ENCODE data around the gene ZNF512.
"Not testable (repeated sequence)": the region's sequence is repeated elsewhere in the genome, so short reads cannot be mapped to it uniquely, and the experiment has no call there.

The ZNF512 gene

DNA sequence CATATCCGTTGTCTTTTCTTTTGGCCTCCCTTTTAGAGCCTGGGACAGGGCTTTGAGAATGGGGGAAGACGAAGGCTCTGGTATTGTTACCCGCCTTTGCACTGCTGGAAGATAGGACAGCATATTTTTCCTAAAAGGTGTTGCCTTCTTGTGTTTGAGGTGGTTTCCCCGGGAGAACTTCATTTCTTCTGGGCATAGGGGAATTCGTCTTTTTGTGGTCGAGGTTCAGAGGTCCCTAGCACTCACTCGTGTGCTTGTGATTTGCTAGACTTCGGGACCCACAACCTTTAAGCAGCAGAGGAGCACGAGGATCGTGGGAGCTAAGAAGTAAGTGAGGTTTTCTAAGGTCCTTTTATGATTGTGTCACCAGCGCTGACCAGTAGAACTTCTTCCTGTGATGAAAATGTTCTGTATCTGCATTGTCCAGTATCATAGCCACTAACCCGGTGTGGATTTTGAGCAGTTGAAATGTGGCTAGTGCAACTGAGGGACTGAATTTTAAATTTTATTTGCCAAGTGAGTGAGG lies 611 bp downstream of the ZNF512 start:
- no peak for DNase-seq (ENCODE audit: low read depth in 3 of 3)

DNA sequence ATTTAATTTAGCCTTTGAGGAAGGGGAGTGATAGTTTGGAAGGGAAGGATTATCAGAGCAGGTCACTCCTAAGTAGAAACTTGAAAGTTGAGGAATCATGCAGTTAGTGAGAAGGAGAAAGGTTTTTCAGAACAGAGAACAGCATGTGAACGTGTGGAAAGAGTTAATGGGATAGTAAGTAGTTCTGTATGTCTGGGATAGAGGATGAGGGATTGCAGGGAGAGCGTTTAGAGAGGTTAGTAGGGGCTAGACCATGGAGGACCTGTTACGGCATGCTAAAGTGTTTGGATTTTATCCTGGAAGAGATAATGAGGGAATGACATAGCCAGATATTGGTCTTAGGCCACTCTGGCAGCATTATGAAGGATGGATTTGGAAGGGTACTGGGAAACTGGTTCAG lies 1.8 kb downstream of the ZNF512 start:
- no peak for DNase-seq (ENCODE audit: low read depth in 3 of 3)

- DNase-seq (ENCODE audit: low read depth in 3 of 3): no peak
Observed at GRCh38 chr2:27587025-27587424, 4.2 kb downstream of the ZNF512 start.

- DNase-seq (ENCODE audit: low read depth in 3 of 3): no peak
Observed at GRCh38 chr2:27588308-27588707, 5.5 kb downstream of the ZNF512 start.

GRCh38 chr2:27591745-27592144 lies 8.9 kb downstream of the ZNF512 start:
- DNase-seq (ENCODE audit: low read depth in 3 of 3): no peak

GRCh38 chr2:27593240-27593639 lies 10.4 kb downstream of the ZNF512 start:
- no peak for DNase-seq (ENCODE audit: low read depth in 3 of 3)

- DNase-seq (ENCODE audit: low read depth in 3 of 3): not testable (repeated sequence)
Observed at GRCh38 chr2:27594020-27594703, 11.3 kb downstream of the ZNF512 start.

- DNase-seq (ENCODE audit: low read depth in 3 of 3): not testable (repeated sequence)
Observed at GRCh38 chr2:27595412-27595811, 12.6 kb downstream of the ZNF512 start.

DNA sequence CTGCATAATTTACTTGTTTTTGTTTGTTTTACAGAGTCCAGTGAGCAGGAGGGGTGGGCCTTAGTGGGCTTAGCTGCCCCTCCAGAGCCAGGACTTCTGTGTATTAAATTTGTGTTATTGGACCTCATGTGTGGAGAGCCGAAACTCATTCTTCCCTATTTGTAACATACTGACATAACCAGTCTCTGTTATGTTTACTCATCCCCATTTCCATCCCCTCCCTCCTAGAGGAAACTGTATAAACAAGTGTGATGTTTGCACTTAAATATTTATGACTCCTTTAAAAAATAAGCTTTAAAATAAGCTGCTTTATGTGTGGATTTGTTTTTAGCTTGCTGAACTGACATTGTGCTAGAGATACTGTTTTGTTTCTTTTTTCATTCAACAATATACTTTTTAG lies 13.8 kb downstream of the ZNF512 start:
- no peak for DNase-seq (ENCODE audit: low read depth in 3 of 3)

DNA sequence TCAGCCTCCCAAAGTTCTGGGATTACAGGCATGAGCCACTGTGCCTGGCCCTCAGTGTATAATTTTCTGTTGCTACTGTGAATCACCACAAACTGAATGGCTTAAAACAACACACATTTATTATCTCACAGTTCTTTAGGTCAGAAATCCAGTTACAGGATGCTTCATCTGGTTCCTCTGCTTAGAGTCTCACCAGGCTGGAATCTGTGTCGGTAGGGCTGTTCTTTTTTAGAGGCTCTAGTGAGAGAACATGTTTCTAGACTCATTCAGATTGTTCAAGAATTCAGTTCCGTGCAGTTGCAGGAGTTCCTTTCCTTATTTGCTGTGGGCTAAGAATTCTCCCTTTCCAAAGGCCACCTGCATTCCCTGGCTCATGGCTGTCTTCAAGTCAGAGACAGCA lies 23.8 kb downstream of the ZNF512 start:
- no peak for DNase-seq (ENCODE audit: low read depth in 3 of 3)

DNA sequence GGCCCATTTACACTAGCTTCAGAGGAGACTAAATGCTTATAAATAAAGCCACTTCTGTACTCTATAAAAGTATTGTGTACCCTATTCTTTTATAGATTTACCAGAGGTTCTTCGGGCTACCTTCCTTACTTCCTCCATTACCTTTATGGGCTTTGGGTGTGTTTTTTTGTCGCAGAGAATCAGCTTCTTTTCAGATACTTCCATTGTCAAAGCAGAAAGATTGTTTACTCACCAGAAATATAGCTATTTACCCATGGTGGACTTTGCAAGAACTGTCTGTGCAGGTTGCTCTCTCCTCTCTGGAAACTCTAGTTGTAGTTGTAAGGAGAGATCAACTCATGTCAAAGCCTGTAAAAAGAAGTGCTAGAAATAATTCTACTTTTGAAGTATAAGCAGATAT lies 31.1 kb downstream of the ZNF512 start:
- no peak for DNase-seq (ENCODE audit: low read depth in 3 of 3)

- DNase-seq (ENCODE audit: low read depth in 3 of 3): no peak
Observed at GRCh38 chr2:27615316-27615715, 32.5 kb downstream of the ZNF512 start.

GRCh38 chr2:27621524-27621923 lies 38.7 kb downstream of the ZNF512 start:
- DNase-seq (ENCODE audit: low read depth in 3 of 3): no peak

GRCh38 chr2:27622921-27623384 lies 40.1 kb downstream of the ZNF512 start:
- DNase-seq (ENCODE audit: low read depth in 3 of 3): no peak

DNA sequence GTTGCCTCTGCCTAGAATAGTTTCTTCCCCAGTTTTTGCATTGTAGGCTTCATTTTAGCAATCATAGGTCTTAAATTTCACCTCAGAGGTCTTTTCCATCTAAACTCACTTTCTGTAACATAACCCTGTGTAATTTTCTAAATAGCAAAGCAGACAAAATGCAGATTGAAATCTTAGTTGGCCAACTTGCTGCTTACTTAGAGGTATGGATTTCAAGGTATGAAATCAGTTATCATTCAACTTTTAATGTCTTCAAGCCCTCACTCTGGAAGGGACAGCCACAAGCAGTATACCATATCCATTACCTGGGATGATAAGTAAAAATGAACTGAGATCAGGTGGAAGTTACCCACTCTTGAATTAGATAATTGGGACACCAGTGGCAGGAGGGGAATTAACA lies 42.1 kb downstream of the ZNF512 start:
- DNase-seq (ENCODE audit: low read depth in 3 of 3): no peak

DNA sequence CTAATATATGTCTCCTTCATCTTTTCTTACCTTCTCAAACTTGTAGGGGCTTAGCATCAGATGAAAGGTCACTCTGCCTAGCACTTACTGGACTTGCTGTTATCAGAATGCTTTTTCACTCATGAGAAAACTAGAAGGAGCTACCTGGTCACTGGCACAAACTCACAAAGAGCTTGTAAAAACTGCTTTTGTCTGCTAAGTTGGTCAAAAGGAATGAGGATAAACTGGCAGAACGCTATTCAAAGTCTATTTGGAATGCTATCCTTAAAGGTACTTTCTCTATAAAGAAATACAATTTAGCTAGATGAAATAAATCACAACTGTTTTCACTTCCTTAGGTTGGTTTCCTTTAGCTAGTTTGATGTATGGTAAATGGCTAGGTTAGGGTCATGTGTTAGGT lies 43.5 kb downstream of the ZNF512 start:
- DNase-seq (ENCODE audit: low read depth in 3 of 3): not testable (repeated sequence)

DNA sequence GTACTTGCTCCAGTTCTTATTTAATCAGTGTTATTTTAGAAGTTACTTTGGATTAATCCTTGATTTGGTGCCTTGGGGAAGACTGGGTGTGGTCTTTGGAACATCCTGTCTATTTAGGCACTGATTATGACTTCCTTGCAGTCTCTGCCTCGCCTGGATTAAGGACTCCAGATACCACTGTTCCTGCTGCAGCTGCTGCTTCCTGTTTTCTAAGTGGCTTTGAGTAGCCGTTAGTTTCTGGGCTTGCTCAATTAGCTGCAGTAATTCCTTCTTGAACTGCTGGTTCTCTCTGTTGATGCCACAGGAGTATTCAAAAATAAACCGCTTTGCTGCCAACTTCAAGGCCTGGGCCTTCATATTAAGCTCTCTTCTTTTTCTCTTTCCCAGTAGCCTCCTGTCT lies 44.1 kb downstream of the ZNF512 start:
- not testable (repeated sequence) for DNase-seq (ENCODE audit: low read depth in 3 of 3)

- DNase-seq (ENCODE audit: low read depth in 3 of 3): no peak
Observed at GRCh38 chr2:27627963-27628766, 45.3 kb downstream of the ZNF512 start.

DNA sequence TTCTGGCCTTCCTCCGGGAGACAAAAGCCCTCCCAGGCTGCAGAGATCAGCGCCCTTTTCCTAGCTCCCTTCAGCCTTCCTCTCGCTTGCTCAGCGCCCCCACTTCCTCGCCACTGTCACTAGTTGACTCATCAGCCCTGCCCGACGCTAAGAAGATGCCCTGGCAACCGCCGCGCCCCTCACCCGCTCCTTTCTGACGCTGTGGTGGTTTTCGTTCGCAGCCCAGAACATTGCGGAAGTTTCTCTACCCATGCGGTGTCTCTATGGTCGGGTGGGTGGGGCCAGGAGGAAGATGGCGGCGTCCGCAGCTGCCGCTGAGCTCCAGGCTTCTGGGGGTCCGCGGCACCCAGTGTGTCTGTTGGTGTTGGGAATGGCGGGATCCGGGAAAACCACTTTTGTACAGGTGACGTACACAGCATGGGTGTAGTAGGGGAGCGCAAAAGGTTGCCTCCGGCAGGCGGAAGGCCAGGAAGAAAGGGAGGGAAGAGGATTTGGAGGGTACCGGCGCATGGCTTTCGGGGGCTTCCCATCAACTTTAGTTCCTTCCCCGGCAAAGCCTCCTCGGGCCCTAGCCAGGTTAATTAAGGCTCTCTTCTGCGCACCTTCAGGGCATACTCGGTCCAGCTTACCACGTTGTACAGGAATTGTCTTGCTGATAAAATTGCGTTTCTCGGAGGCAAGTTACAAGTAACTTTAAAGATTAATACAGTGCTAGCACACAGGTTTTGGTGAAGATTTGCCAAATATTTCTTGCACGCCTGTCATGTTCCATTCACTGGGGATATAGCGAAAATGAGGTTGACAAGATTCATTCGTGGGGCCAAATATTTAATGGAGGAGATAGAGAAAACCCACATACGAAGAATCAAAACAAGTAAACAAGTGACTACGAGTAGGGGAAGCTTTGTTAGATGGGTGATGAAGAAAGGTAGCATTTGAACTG lies 46.2 kb downstream of the ZNF512 start, which contains the start of the genes CCDC121 and GPN1:
TSS of gene CCDC121 (minus strand) at position 246 of the 943 bp plus-strand sequence. CDS start 1,213 bp downstream, outside the sequence.
TSS of gene GPN1 (plus strand) at position 284 of the 943 bp plus-strand sequence. CDS start at position 293, 9 bp downstream.
- peak; percentile 90 to 95 (median 91) for DNase-seq (ENCODE audit: low read depth in 3 of 3)

DNA sequence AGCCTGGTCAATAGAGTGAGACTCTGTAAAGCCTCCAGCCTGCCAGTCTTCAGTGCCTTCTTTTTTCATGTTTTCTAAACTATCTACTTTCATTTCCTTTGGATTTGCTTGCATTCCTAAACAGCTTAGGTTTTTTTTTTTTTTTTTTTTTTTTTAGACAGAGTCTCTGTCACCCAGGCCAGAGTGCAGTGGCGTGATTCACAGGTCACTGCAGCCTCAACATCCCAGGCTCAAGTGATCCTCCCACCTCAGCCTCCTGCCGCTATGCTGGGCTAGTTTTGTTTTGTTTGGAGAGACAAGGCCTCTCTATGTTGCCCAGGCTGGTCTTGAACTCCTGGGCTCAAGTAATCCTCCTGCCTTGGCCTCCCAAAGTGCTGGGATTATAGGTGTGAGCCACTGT lies 47.4 kb downstream of the ZNF512 start:
- DNase-seq (ENCODE audit: low read depth in 3 of 3): not testable (repeated sequence)

DNA sequence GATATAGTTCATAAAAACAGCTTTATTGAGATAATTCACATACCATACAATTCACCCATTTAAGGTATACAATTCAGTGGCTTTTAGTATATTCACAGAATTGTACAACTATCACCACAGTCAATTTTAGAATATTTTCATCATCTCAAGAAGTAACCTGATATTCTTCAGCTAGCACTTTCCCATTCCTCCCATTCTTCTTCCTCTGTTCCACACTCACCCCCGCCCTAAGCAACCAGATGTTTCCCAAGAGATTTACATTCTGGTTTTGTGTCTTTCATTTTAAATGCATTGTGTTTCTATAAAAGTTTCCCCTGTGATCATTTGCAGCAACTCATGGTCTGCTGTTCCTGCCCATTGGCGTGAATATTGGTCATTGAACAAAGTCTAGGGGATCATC lies 51.4 kb downstream of the ZNF512 start:
- DNase-seq (ENCODE audit: low read depth in 3 of 3): no peak

All from stimulated activated CD4-positive, alpha-beta T cell treated with anti-CD3 and anti-CD28 coated beads, TNF-alpha, amount 100 ng/mL, for 24 hours (primary cell).